HG02571 (cell line): ENCODE results near the gene IGF1R.

ENCODE experiments used
- ATAC-seq: cut with Tn5 transposase; IDR thresholded peaks from one replicate; pipeline ENCODE4 v1.9.1; 2021; ENCODE audit warnings: mild to moderate bottlenecking, moderate library complexity; ENCODE audit not compliant: unreplicated experiment

The IGF1R gene

GRCh38 chr15:98743177-98743576 is 94.8 kb downstream of the IGF1R start:
- no peak for ATAC-seq

GRCh38 chr15:98744506-98744905 is 96.2 kb downstream of the IGF1R start:
- ATAC-seq: no peak

- no peak for ATAC-seq
Observed at GRCh38 chr15:98745179-98745578, 96.8 kb downstream of the IGF1R start.

- ATAC-seq: no peak
Observed at GRCh38 chr15:98745650-98746374, 97.5 kb downstream of the IGF1R start.

- no peak for ATAC-seq
Observed at GRCh38 chr15:98746375-98747155, 98.2 kb downstream of the IGF1R start.

GRCh38 chr15:98751767-98752166 is 103.4 kb downstream of the IGF1R start:
- no peak for ATAC-seq

GRCh38 chr15:98753726-98754656 is 105.7 kb downstream of the IGF1R start:
- no peak for ATAC-seq

- no peak for ATAC-seq
Observed at GRCh38 chr15:98754657-98755022, 106.3 kb downstream of the IGF1R start.

- ATAC-seq: no peak
Observed at GRCh38 chr15:98755138-98755537, 106.8 kb downstream of the IGF1R start.

- no peak for ATAC-seq
Observed at GRCh38 chr15:98755781-98756180, 107.4 kb downstream of the IGF1R start.

- ATAC-seq: no peak
Observed at GRCh38 chr15:98758224-98758623, 109.9 kb downstream of the IGF1R start.

- ATAC-seq: no peak
Observed at GRCh38 chr15:98759277-98759676, 110.9 kb downstream of the IGF1R start.

GRCh38 chr15:98760112-98760826 is 111.9 kb downstream of the IGF1R start:
- no peak for ATAC-seq

GRCh38 chr15:98760975-98761374 is 112.6 kb downstream of the IGF1R start:
- ATAC-seq: no peak

GRCh38 chr15:98763179-98763578 is 114.8 kb downstream of the IGF1R start:
- no peak for ATAC-seq

GRCh38 chr15:98764291-98764690 is 116.0 kb downstream of the IGF1R start:
- no peak for ATAC-seq

- ATAC-seq: no peak
Observed at GRCh38 chr15:98765610-98766009, 117.3 kb downstream of the IGF1R start.

- no peak for ATAC-seq
Observed at GRCh38 chr15:98767692-98768091, 119.4 kb downstream of the IGF1R start.

- ATAC-seq: no peak
Observed at GRCh38 chr15:98769867-98770266, 121.5 kb downstream of the IGF1R start.

GRCh38 chr15:98770984-98771383 is 122.6 kb downstream of the IGF1R start:
- no peak for ATAC-seq

- no peak for ATAC-seq
Observed at GRCh38 chr15:98771541-98771940, 123.2 kb downstream of the IGF1R start.
